Mesenchymal stem cell (in vitro differentiated cells and primary cell): Measurements from ENCODE around the gene TIAM1.

ENCODE experiments used
- DNase-seq: peaks from one replicate; pipeline ENCODE4 v3.0.0-alpha.2; 2013
- H2AFZ ChIP-seq: one replicate; pipeline ENCODE4 v1.6.1; 2013; ENCODE audit warnings: low read depth, mild to moderate bottlenecking, control low read depth, inconsistent platforms, low read length, moderate library complexity
- H2AK5ac ChIP-seq: 2 replicates; pipeline ENCODE4 v1.6.1; 2013; ENCODE audit warnings: low read length, moderate library complexity, mild to moderate bottlenecking, inconsistent platforms; ENCODE audit not compliant: severe bottlenecking
- H2BK120ac ChIP-seq: one replicate; pipeline ENCODE4 v1.6.1; 2013; ENCODE audit warnings: low read depth, mild to moderate bottlenecking, inconsistent platforms, low read length, moderate library complexity
- H2BK12ac ChIP-seq, 2 experiments: one replicate each; pipeline ENCODE4 v1.6.1; 2013; ENCODE audit warnings: inconsistent platforms in 2 of 2, low read length in 2 of 2, mild to moderate bottlenecking in 2 of 2, moderate library complexity in 2 of 2, control low read depth in 1 of 2
- H2BK15ac ChIP-seq: one replicate; pipeline ENCODE4 v1.6.1; 2013; ENCODE audit warnings: mild to moderate bottlenecking, low read depth, inconsistent platforms; ENCODE audit not compliant: poor library complexity, severe bottlenecking
- H2BK5ac ChIP-seq: 2 replicates; pipeline ENCODE4 v1.6.1; 2013; ENCODE audit warnings: low read depth, mild to moderate bottlenecking, low read length, control low read depth, inconsistent platforms; ENCODE audit not compliant: poor library complexity, severe bottlenecking
- H3K14ac ChIP-seq, 2 experiments: one replicate each; pipeline ENCODE4 v1.6.1; 2013; ENCODE audit warnings: inconsistent platforms in 2 of 2, low read length in 2 of 2, control low read depth in 1 of 2, mild to moderate bottlenecking in 1 of 2, moderate library complexity in 1 of 2
- H3K18ac ChIP-seq, 2 experiments: one replicate each; pipeline ENCODE4 v1.6.1; 2013; ENCODE audit warnings: inconsistent platforms in 2 of 2, low read length in 2 of 2, control low read depth in 1 of 2, low read depth in 1 of 2, mild to moderate bottlenecking in 1 of 2
- H3K23ac ChIP-seq, 2 experiments: one replicate each; pipeline ENCODE4 v1.6.1; 2013; ENCODE audit warnings: inconsistent platforms in 2 of 2, low read length in 2 of 2, mild to moderate bottlenecking in 2 of 2, moderate library complexity in 2 of 2, control low read depth in 1 of 2
- H3K27ac ChIP-seq: 2 replicates; pipeline ENCODE4 v1.5.1; 2013; ENCODE audit warnings: mild to moderate bottlenecking, moderate library complexity, low read length, control low read depth, inconsistent platforms; ENCODE audit not compliant: poor library complexity, severe bottlenecking
- H3K27me3 ChIP-seq, 2 experiments: 2 replicates each; pipeline versions ENCODE4 v1.6.1 to v1.7.0; 2013; ENCODE audit warnings: low read length in 2 of 2, mild to moderate bottlenecking in 2 of 2, moderate library complexity in 2 of 2, control low read depth in 1 of 2, inconsistent platforms in 1 of 2; ENCODE audit not compliant: control insufficient read depth in 1 of 2, insufficient read depth in 1 of 2
- H3K36me3 ChIP-seq, 2 experiments: 2 replicates each; pipeline versions ENCODE4 v1.6.1 to v1.7.0; 2013; ENCODE audit warnings: low read length in 2 of 2, control low read depth in 1 of 2, inconsistent platforms in 1 of 2, low read depth in 1 of 2, mild to moderate bottlenecking in 1 of 2; ENCODE audit not compliant: insufficient read depth in 2 of 2, control insufficient read depth in 1 of 2
- H3K4ac ChIP-seq, 2 experiments: one replicate each; pipeline ENCODE4 v1.6.1; 2013; ENCODE audit warnings: inconsistent platforms in 2 of 2, low read length in 2 of 2, mild to moderate bottlenecking in 2 of 2, moderate library complexity in 2 of 2, control low read depth in 1 of 2, low read depth in 1 of 2
- H3K4me1 ChIP-seq: 2 replicates; pipeline ENCODE4 v1.6.1; 2013; ENCODE audit warnings: low read depth, low read length, control low read depth; ENCODE audit not compliant: control insufficient read depth, insufficient read depth
- H3K4me2 ChIP-seq: 2 replicates; pipeline ENCODE4 v1.6.1; 2013; ENCODE audit warnings: low read length, mild to moderate bottlenecking, inconsistent platforms; ENCODE audit not compliant: poor library complexity, severe bottlenecking
- H3K4me3 ChIP-seq, 2 experiments: 2 replicates each; pipeline versions ENCODE4 v1.5.1 to v1.7.0; 2013; ENCODE audit warnings: low read length in 2 of 2, mild to moderate bottlenecking in 2 of 2, control low read depth in 1 of 2, low read depth in 1 of 2; ENCODE audit not compliant: insufficient read depth in 1 of 2
- H3K79me1 ChIP-seq: replicated peaks from 2 replicates; pipeline ENCODE4 v1.6.1; 2013; ENCODE audit warnings: mild to moderate bottlenecking, control low read depth, low read length, inconsistent platforms; ENCODE audit not compliant: poor library complexity, severe bottlenecking
- H3K9ac ChIP-seq: 2 replicates; pipeline ENCODE4 v1.7.0; 2013; ENCODE audit warnings: mild to moderate bottlenecking, low read length, moderate library complexity
- H3K9me3 ChIP-seq: 2 replicates; pipeline ENCODE4 v1.7.0; 2013; ENCODE audit warnings: mild to moderate bottlenecking, low read length; ENCODE audit not compliant: control insufficient read depth
- H4K8ac ChIP-seq: one replicate; pipeline ENCODE4 v1.6.1; 2013; ENCODE audit warnings: inconsistent platforms, mild to moderate bottlenecking, low read length, moderate library complexity
- H4K91ac ChIP-seq: one replicate; pipeline ENCODE4 v1.6.1; 2013; ENCODE audit warnings: mild to moderate bottlenecking, low read length, inconsistent platforms
- WGBS: methylation state at CpG from one replicate; pipeline ENCODE4 v1.1.7; 2013; ENCODE audit warnings: mixed read lengths; 5-methylcytosine and 5-hydroxymethylcytosine counted together

Gene TIAM1

GRCh38 chr21:31383770-31384169 is 39.7 kb upstream of the TIAM1 start:
- H2BK5ac ChIP-seq = no peak overlapping the region
- 92% methylated on average over 7 of the region's 8 CpGs for WGBS
- H3K18ac ChIP-seq = no peak overlapping the region
- H2BK15ac ChIP-seq = no peak overlapping the region
- H4K8ac ChIP-seq = no peak overlapping the region
- H3K4me3 ChIP-seq = no peak overlapping the region
- no peaks in the 10 kb centered on the region for H3K4me1 ChIP-seq
- H2BK12ac ChIP-seq = no peak overlapping the region
- H3K79me1 ChIP-seq = no peaks in the 10 kb centered on the region
- no peak overlapping the region for H2AK5ac ChIP-seq
- no peak overlapping the region for H3K9ac ChIP-seq
- DNase-seq = no peak
- H3K4me2 ChIP-seq = no peak overlapping the region
- peaks cover 0 to 21% of the 10 kb centered on the region in 2 experiments for H3K27me3 ChIP-seq
- no peak overlapping the region for H3K14ac ChIP-seq
- no peak overlapping the region for H3K4ac ChIP-seq
- no peak overlapping the region for H3K27ac ChIP-seq
- H3K9me3 ChIP-seq = no peaks in the 10 kb centered on the region
- H2BK120ac ChIP-seq = no peak overlapping the region
- H3K36me3 ChIP-seq = no peaks in the 10 kb centered on the region
- H2AFZ ChIP-seq = no peak overlapping the region
- no peak overlapping the region for H3K23ac ChIP-seq
- no peak overlapping the region for H4K91ac ChIP-seq

DNA sequence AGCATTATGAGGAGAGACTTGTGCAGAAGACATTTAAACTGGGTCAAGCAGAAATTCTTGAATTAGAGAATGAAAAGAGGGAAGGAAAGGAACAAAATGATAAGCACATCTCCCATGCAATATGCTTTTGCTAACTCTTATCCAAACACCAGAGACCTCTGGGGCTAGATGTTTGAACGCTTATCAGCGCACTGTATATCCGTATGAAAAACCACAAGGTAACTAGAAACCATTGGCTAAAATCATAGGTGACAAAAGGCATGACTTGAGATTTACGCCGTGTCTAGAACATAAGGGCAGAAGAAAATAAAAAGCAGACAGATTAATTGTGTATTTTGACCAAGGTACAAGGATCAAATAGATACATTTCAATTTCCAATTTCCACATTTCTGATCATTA is 38.0 kb upstream of the TIAM1 start:
- Histone ChIP-seq H2BK120ac (no peak overlapping the region), H3K27ac (no peak overlapping the region), H2AK5ac (no peak overlapping the region), H3K14ac (no peak overlapping the region), H3K36me3 (no peaks in the 10 kb centered on the region), H2BK15ac (no peak overlapping the region), H3K4me3 (no peak overlapping the region), H3K23ac (no peak overlapping the region), H3K4me1 (no peaks in the 10 kb centered on the region), H3K9ac (no peak overlapping the region), H3K9me3 (no peaks in the 10 kb centered on the region), H3K27me3 (peaks cover 0 to 21% of the 10 kb centered on the region in 2 experiments), H4K8ac (no peak overlapping the region), H2AFZ (no peak overlapping the region), H3K18ac (no peak overlapping the region), H4K91ac (no peak overlapping the region), H3K4me2 (no peak overlapping the region), H2BK12ac (no peak overlapping the region), H2BK5ac (no peak overlapping the region), H3K4ac (no peak overlapping the region), H3K79me1 (no peaks in the 10 kb centered on the region)
- DNase-seq = no peak
- 100% methylated on average over 3 of the region's 5 CpGs for WGBS

GRCh38 chr21:31376301-31376700 is 32.2 kb upstream of the TIAM1 start:
- Histone ChIP-seq H3K79me1 (no peaks in the 10 kb centered on the region), H3K4me3 (no peak overlapping the region), H3K18ac (no peak overlapping the region), H2AK5ac (no peak overlapping the region), H2AFZ (no peak overlapping the region), H2BK120ac (no peak overlapping the region), H3K4me2 (no peak overlapping the region), H3K23ac (no peak overlapping the region), H3K27ac (no peak overlapping the region), H2BK15ac (no peak overlapping the region), H3K27me3 (peaks cover 0 to 9% of the 10 kb centered on the region in 2 experiments), H3K36me3 (no peaks in the 10 kb centered on the region), H4K8ac (no peak overlapping the region), H3K9me3 (no peaks in the 10 kb centered on the region), H3K9ac (no peak overlapping the region), H3K4ac (no peak overlapping the region), H2BK12ac (no peak overlapping the region), H3K14ac (peak overlapping the region in 1 of 2 experiments; percentile 11), H2BK5ac (no peak overlapping the region), H4K91ac (no peak overlapping the region), H3K4me1 (peaks cover 4% of the 10 kb centered on the region)
- DNase-seq = no peak
- 90% methylated on average over 6 of the region's 8 CpGs for WGBS

GRCh38 chr21:31374395-31374794 is 30.3 kb upstream of the TIAM1 start:
- peaks cover 0 to 9% of the 10 kb centered on the region in 2 experiments for H3K27me3 ChIP-seq

More at GRCh38 chr21:31374395-31374794, 30.3 kb upstream of the TIAM1 start:
- Histone ChIP-seq H4K8ac (no peak overlapping the region), H3K4me3 (no peak overlapping the region), H3K9me3 (no peaks in the 10 kb centered on the region), H3K14ac (no peak overlapping the region), H2BK12ac (no peak overlapping the region), H2BK5ac (no peak overlapping the region), H3K18ac (no peak overlapping the region), H2AK5ac (no peak overlapping the region), H3K36me3 (no peaks in the 10 kb centered on the region), H4K91ac (no peak overlapping the region), H2BK120ac (no peak overlapping the region), H3K4me1 (peaks cover 5% of the 10 kb centered on the region), H3K23ac (no peak overlapping the region), H3K4me2 (no peak overlapping the region), H3K9ac (no peak overlapping the region), H3K4ac (no peak overlapping the region), H3K27ac (no peak overlapping the region), H2AFZ (no peak overlapping the region), H2BK15ac (no peak overlapping the region), H3K79me1 (no peaks in the 10 kb centered on the region)
- 93% methylated on average over 3 of the region's 4 CpGs for WGBS
- no peak for DNase-seq
